CMK (cell line): ENCODE measurements around the gene FMNL1.
"Not testable (repeated sequence)": the region's sequence is repeated elsewhere in the genome, so short reads cannot be mapped to it uniquely, and the experiment has no call there.

Source experiments
- DNase-seq: peaks from one replicate; pipeline ENCODE4 v3.0.0-alpha.2; 2010; ENCODE audit warnings: low read depth

FMNL1 gene

GRCh38 chr17:45221081-45222013 is at the start of gene FMNL1:
Gene FMNL1 (plus strand): TSS chr17:45221885. CDS start chr17:45222125, 240 bp downstream.
- no peak for DNase-seq

GRCh38 chr17:45172232-45172540 is 49.5 kb upstream of the FMNL1 start:
- no peak for DNase-seq

DNA sequence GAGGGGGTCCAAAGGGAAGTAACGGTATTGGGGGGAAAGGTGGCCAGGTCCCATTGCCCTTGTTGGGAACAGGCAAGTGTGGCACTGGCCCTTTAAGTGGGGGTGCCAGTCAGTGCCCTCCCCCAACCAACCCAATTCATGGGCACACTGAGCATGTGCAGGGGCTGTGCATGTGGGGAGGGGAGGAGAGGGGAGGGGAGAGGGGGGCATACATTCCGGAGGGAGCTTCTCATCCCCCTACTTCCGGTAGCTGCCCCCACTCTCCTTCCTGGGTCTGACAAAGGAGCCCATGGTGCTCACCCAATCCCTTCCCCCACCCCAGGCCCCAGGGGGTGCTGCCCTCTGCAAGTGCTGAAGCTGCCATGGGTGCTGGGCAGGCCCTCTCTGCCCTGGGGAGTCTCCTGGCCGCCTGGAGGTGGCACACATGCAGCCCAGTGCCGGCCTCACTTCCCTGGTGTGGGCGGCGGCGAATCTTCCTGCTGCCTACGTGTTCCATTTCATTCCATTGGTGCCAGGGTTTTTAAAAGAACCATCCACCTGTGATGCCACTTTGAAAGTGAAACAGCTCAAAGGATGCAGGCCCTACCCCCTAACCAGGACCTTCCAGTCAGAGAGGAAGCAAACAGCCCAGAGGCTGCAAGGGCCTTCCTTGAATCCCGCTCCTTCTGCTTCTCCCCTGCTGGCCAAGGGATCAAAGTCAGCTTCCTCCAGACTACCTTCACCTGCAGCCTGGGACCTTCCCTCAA is 49.0 kb upstream of the FMNL1 start:
- no peak for DNase-seq

GRCh38 chr17:45175759-45176115 is 45.9 kb upstream of the FMNL1 start:
- DNase-seq, result no peak

GRCh38 chr17:45177563-45177962 is 44.1 kb upstream of the FMNL1 start:
- DNase-seq, result no peak

GRCh38 chr17:45184144-45184543 is 37.5 kb upstream of the FMNL1 start:
- DNase-seq, result no peak

DNA sequence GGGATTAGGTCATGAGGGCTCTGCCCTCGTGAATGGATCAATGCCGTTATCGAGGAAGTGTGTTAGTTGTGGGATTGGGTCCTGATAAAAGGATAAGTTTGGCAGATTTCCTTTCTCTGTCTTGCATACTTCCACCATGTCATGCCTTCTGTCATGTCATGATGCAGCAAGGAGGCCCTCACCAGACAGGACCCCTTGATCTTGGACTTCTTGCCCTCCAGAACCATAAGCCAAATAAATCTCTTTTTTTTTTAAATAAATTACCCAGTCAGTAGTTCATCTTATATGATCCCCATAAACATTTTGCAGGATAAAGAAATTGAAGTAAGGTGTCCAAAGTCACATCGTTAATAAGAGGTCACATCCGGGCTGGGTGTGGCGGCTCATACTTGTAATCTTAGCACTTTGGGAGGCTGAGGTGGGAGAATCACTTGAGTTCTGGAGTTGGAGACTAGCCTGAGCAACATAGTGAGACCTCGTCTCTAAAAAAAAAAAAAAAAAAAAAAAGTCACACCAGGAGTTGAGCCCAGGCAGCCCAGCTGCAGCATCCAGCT is 34.8 kb upstream of the FMNL1 start:
- DNase-seq, result no peak

- no peak for DNase-seq
Observed at GRCh38 chr17:45189009-45189408, 32.7 kb upstream of the FMNL1 start.

- no peak for DNase-seq
Observed at GRCh38 chr17:45190503-45191255, 31.0 kb upstream of the FMNL1 start.

GRCh38 chr17:45195424-45195823 is 26.3 kb upstream of the FMNL1 start:
- DNase-seq, result no peak

- no peak for DNase-seq
Observed at GRCh38 chr17:45197108-45197507, 24.6 kb upstream of the FMNL1 start.

- peak; percentile 77 for DNase-seq
Observed at GRCh38 chr17:45197555-45198334, 23.9 kb upstream of the FMNL1 start.

- no peak for DNase-seq
Observed at GRCh38 chr17:45200701-45201100, 21.0 kb upstream of the FMNL1 start.

- DNase-seq, result no peak
Observed at GRCh38 chr17:45201457-45201856, 20.2 kb upstream of the FMNL1 start.

DNA sequence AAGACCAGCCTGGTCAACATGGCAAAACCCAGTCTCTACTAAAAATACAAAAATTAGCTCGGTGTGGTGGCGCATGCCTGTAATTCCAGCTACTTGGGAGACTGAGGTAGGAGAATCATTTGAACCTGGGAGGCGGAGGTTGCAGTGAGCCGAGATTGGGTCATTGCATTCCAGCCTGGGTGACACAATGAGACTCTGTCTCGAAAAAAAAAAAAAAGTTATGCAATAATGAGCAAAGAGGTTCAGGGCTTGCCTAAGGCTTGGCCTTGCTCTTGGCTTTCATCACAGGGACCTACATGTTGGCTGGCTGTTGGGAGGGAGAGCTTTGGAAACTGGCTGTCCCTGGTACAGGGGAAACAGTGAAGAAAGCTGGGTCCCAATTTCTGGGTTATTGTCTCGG is 19.8 kb upstream of the FMNL1 start:
- DNase-seq, result not testable (repeated sequence)

DNA sequence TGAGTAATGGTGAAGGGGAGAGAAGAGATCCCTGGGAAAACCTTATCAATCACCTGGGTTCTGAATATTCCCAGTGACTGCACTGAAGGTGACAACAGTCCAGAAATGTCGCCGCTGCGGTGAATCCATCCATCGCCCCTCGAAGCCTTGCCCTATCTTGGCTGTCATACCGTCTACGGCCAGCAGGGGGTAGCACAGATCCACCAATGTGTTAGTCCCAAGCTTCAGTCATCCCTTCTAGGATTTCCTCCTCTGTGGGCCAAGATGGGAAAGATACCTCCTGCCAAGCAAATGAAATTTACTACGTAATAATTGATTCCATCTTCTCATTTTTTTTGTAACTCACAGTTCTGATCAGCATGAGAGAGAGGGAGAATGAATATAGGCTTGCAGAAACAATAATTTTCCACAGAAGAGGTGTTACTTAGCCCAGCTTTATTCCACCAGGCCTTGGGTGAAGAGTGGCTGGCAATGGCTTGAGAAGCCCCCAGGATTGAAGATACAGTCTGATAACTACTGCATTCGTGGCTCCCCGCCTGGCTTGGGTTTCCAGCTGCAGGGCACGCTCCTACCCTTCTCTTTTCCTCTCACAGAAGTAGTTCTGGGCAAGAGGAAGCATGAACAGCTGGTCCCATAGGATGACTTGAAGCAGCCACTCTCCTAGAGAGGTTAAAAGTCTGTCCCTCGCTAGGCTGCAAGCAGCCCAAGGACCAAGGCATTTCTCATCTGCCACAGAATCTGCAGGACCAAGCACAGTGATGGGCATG is 2.6 kb upstream of the FMNL1 start:
- DNase-seq, result no peak

- no peak for DNase-seq
Observed at GRCh38 chr17:45220079-45220478, 1.6 kb upstream of the FMNL1 start.

DNA sequence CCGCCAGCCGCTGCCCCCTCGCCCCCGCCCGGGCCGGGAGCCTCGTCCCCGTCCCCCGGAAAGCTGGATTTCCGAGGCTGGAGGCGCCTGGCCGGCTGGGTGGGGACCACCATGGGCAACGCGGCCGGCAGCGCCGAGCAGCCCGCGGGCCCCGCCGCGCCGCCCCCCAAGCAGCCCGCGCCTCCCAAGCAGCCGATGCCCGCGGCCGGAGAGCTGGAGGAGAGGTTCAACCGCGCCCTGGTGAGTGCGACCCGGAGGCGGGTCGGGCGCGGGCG is 266 bp downstream of the FMNL1 start:
- DNase-seq, result no peak

GRCh38 chr17:45222289-45222995 is 757 bp downstream of the FMNL1 start:
- no peak for DNase-seq

DNA sequence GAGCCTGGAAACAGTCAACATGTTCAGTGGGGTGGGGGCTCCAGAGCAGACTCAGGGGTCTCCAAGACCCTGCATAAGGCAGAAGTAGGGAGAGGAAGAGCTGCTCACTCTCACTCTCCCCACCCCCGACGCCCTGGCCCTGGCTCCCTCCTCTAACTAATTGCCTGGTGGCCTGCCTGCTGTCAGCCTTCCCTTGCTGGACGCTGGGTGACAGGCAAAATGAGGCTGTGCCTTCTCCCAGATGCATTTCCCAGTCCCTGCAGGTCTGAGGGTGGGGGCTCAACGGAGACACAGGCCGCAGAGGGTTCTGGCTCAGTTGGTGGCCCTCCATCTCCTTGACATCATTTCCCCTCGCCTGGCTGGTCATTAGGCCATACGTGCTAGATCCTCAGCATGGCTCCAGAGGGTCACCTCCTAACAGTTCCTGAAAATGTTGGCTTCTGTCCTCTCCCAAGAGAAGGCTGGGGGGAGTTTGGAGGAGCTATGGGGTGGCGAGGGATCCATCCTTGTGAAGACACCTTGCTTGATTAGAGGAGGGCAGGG is 1.4 kb downstream of the FMNL1 start:
- no peak for DNase-seq
